ENCODE results near the gene SLC29A1.
A peak's percentile ranks its signal among the peaks of the same experiment; 100 is the strongest.
"Not testable (repeated sequence)": the region's sequence is repeated elsewhere in the genome, so short reads cannot be mapped to it uniquely, and the experiment has no call there.

The SLC29A1 gene

DNA sequence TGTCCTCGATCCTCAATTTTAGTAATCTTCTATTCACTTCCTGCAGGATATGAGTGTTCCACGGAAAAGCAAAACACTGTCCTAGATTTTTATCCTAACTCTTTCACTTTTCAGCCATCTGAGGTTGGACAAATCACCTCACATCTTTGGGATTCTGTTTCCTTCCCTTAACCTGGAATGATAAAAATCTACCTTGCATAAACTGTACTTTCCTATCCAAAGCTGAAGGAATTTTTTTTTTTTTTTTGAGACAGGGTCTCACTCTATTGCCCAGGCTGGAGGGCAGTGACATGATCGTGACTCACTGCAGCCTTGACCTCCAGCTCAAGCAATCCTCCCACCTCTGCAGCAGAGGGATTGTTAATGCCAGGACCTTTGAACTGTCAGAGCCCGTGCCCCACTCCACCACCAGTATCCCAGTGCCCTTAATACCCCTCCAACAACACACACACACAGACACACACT lies 44.3 kb upstream of the SLC29A1 start:
- in situ Hi-C loops (cut with MboI; ENCODE audit: low sequenced_read_pairs, unreplicated experiment) = no loop called here
- DNase-seq (ENCODE audit: low spot score) = no peak
- TF ChIP-seq, protein P1, sequence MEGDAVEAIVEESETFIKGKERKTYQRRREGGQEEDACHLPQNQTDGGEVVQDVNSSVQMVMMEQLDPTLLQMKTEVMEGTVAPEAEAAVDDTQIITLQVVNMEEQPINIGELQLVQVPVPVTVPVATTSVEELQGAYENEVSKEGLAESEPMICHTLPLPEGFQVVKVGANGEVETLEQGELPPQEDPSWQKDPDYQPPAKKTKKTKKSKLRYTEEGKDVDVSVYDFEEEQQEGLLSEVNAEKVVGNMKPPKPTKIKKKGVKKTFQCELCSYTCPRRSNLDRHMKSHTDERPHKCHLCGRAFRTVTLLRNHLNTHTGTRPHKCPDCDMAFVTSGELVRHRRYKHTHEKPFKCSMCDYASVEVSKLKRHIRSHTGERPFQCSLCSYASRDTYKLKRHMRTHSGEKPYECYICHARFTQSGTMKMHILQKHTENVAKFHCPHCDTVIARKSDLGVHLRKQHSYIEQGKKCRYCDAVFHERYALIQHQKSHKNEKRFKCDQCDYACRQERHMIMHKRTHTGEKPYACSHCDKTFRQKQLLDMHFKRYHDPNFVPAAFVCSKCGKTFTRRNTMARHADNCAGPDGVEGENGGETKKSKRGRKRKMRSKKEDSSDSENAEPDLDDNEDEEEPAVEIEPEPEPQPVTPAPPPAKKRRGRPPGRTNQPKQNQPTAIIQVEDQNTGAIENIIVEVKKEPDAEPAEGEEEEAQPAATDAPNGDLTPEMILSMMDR (IDR thresholded peaks at IDR 0.05; ENCODE audit: borderline replicate concordance, control extremely low read depth, extremely low read depth, insufficient read depth, missing control alignments) = no peak

DNA sequence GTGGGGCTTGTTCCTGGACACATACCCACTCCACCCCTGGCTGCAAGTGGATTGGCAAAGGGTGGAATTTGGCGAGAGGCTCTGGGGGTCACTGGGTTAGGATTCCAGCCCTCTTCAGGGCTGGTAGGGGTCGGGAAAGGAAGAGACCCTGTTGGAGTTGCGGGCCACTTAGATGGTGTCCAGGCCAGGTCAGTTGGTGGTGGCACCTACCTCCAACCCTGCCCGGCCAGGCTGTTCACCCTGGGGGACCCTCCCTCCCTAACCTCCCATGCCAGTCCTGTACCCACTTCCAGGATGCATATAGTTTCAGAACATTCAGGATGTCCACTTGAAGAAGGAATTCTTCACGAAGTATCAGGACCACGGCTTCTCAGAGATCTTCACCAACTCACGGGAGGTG lies 43.7 kb upstream of the SLC29A1 start:
- in situ Hi-C loops (cut with MboI; ENCODE audit: low sequenced_read_pairs, unreplicated experiment) = no loop called here
- DNase-seq (ENCODE audit: low spot score) = no peak
- TF ChIP-seq, protein P1 (IDR thresholded peaks at IDR 0.05; ENCODE audit: borderline replicate concordance, control extremely low read depth, extremely low read depth, insufficient read depth, missing control alignments) = no peak

DNA sequence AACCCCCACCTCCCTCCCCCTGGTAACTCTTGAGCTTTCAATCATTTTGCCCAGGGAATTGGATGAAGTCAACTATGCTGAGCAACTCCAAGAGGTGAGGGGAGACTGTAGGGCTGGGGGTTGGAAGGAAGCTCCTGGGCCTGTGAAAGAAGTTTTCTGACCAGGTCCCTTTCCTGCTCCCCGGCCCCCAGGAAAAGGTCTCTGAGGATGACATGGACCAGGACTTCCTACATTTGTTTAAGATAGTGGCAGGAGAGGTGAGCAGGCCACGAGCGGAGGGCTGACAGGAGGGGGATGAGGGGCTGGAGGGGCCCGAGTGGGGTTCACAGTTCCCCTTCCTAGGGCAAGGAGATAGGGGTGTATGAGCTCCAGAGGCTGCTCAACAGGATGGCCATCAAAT lies 43.0 kb upstream of the SLC29A1 start:
- TF ChIP-seq, protein P1 (IDR thresholded peaks at IDR 0.05; ENCODE audit: borderline replicate concordance, control extremely low read depth, extremely low read depth, insufficient read depth, missing control alignments) = no peak
- no peak for DNase-seq (ENCODE audit: low spot score)
- in situ Hi-C loops (cut with MboI; ENCODE audit: low sequenced_read_pairs, unreplicated experiment) = no loop called here

DNA sequence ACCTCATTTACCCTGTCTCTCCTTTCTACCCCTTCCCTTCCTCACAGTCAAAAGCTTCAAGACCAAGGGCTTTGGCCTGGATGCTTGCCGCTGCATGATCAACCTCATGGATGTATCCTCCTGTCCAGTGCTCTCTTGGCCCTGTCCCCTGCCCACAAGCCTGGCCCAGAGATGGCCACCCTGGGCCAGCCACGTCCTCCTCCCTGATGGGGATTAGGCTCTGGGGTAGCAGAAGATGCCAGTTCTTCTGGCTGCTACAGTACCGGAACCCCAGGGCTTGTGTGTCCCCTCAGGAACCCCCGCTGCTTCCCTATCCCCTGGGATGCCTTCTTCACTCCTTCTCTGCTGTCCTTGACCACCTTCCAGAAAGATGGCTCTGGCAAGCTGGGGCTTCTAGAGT lies 42.5 kb upstream of the SLC29A1 start:
- TF ChIP-seq, protein P1 (IDR thresholded peaks at IDR 0.05; ENCODE audit: borderline replicate concordance, control extremely low read depth, extremely low read depth, insufficient read depth, missing control alignments) = no peak
- DNase-seq (ENCODE audit: low spot score) = peak; percentile 23
- in situ Hi-C loops (cut with MboI; ENCODE audit: low sequenced_read_pairs, unreplicated experiment) = no loop called here

GRCh38 chr6:44181784-44182183 lies 41.6 kb upstream of the SLC29A1 start:
- in situ Hi-C loops (cut with MboI; ENCODE audit: low sequenced_read_pairs, unreplicated experiment); DNase-seq (ENCODE audit: low spot score): not testable (repeated sequence)

- DNase-seq (ENCODE audit: low spot score) = no peak
- in situ Hi-C loops (cut with MboI; ENCODE audit: low sequenced_read_pairs, unreplicated experiment) = no loop called here
- TF ChIP-seq, protein P1 (IDR thresholded peaks at IDR 0.05; ENCODE audit: borderline replicate concordance, control extremely low read depth, extremely low read depth, insufficient read depth, missing control alignments) = no peak
These were observed 40.4 kb upstream of the SLC29A1 start for GRCh38 chr6:44182911-44183390.

DNA sequence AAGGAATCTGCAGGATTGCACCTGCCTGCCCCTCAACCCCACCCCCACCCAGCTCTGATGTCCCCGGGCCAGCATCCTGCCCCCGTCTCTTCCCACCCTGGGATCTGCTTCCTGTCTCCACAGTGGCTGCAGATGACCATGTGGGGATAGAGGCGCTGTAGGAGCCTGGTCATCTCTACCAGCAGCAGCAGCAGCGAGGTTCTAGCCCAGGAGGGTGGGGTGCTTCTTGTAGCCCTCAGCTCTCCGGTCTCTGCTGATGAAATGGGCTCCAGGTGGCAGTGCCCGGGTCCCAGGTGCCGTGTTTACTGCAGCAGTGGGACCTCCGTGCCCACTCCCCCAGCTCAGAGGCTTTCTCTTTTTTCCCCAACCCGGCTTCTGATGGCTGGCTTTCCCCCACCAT lies 39.6 kb upstream of the SLC29A1 start:
- in situ Hi-C loops (cut with MboI; ENCODE audit: low sequenced_read_pairs, unreplicated experiment) = no loop called here
- DNase-seq (ENCODE audit: low spot score) = no peak
- TF ChIP-seq, protein P1 (IDR thresholded peaks at IDR 0.05; ENCODE audit: borderline replicate concordance, control extremely low read depth, extremely low read depth, insufficient read depth, missing control alignments) = no peak

GRCh38 chr6:44185356-44185755 lies 38.0 kb upstream of the SLC29A1 start:
- in situ Hi-C loops (cut with MboI; ENCODE audit: low sequenced_read_pairs, unreplicated experiment); DNase-seq (ENCODE audit: low spot score): not testable (repeated sequence)
